DOHH2 (cell line): ENCODE results near the gene YIPF2.

Source experiments
- CTCF ChIP-seq: fragments of 200-600 bp; sonication (generic); IDR thresholded peaks from one replicate; pipeline ENCODE4 v1.5.1; 2014; ENCODE audit warnings: antibody characterized with exemption, mild to moderate bottlenecking, low read depth, low read length; ENCODE audit not compliant: poor library complexity, severe bottlenecking
- EZH2phosphoT487 ChIP-seq: fragments of 200-600 bp; sonication (generic); IDR thresholded peaks from 2 replicates; pipeline ENCODE4 v1.6.1; 2017; ENCODE audit warnings: borderline replicate concordance, mild to moderate bottlenecking, antibody characterized with exemption, low read length, moderate library complexity, mixed read lengths

- no peak for TF ChIP-seq CTCF
- no peak for TF ChIP-seq EZH2phosphoT487
Measured at GRCh38 chr19:10892256-10892655, 36.2 kb downstream of the YIPF2 start.
